Islet of Langerhans (tissue), 1 donor: ENCODE results near the gene CABCOCO1.
A peak's percentile ranks its signal among the peaks of the same experiment; 100 is the strongest.
"Not testable (repeated sequence)": the region's sequence is repeated elsewhere in the genome, so short reads cannot be mapped to it uniquely, and the experiment has no call there.

Source experiments
- FAIRE-seq: peaks from one replicate; lab custom pipeline; 2011; peaks lifted over from hg19 to GRCh38; lab: Jason Lieb, UNC

Gene CABCOCO1

GRCh38 chr10:61719475-61719874 is 56.7 kb downstream of the CABCOCO1 start:
- not testable (repeated sequence) for FAIRE-seq

GRCh38 chr10:61719906-61720305 is 57.2 kb downstream of the CABCOCO1 start:
- peak; percentile 43 for FAIRE-seq

GRCh38 chr10:61721431-61721830 is 58.7 kb downstream of the CABCOCO1 start:
- FAIRE-seq, result no peak

- FAIRE-seq, result not testable (repeated sequence)
Observed at GRCh38 chr10:61725221-61725620, 62.5 kb downstream of the CABCOCO1 start.

- no peak for FAIRE-seq
Observed at GRCh38 chr10:61729596-61729995, 66.9 kb downstream of the CABCOCO1 start.

- FAIRE-seq, result peak; percentile 21
Observed at GRCh38 chr10:61730671-61731070, 67.9 kb downstream of the CABCOCO1 start.

- peak; percentile 84 for FAIRE-seq
Observed at GRCh38 chr10:61731638-61732037, 68.9 kb downstream of the CABCOCO1 start.

- peak; percentile 55 for FAIRE-seq
Observed at GRCh38 chr10:61732629-61733278, 70.0 kb downstream of the CABCOCO1 start.

GRCh38 chr10:61733358-61733940 is 70.7 kb downstream of the CABCOCO1 start:
- FAIRE-seq, result peak; percentile 96

GRCh38 chr10:61735882-61736281 is 73.2 kb downstream of the CABCOCO1 start:
- no peak for FAIRE-seq

- not testable (repeated sequence) for FAIRE-seq
Observed at GRCh38 chr10:61737455-61737854, 74.7 kb downstream of the CABCOCO1 start.

GRCh38 chr10:61742812-61743211 is 80.1 kb downstream of the CABCOCO1 start:
- no peak for FAIRE-seq

GRCh38 chr10:61744469-61744868 is 81.7 kb downstream of the CABCOCO1 start:
- FAIRE-seq, result no peak

- peak; percentile 74 for FAIRE-seq
Observed at GRCh38 chr10:61746377-61746776, 83.6 kb downstream of the CABCOCO1 start.

- FAIRE-seq, result no peak
Observed at GRCh38 chr10:61747307-61747706, 84.6 kb downstream of the CABCOCO1 start.

- no peak for FAIRE-seq
Observed at GRCh38 chr10:61749291-61749690, 86.6 kb downstream of the CABCOCO1 start.

GRCh38 chr10:61750943-61751471 is 88.3 kb downstream of the CABCOCO1 start:
- peak; percentile 24 for FAIRE-seq

GRCh38 chr10:61751599-61751998 is 88.9 kb downstream of the CABCOCO1 start:
- FAIRE-seq, result peak; percentile 60

- peak; percentile 84 for FAIRE-seq
Observed at GRCh38 chr10:61752111-61753011, 89.6 kb downstream of the CABCOCO1 start.

GRCh38 chr10:61753453-61753852 is 90.7 kb downstream of the CABCOCO1 start:
- FAIRE-seq, result no peak

GRCh38 chr10:61754587-61755550 is 92.1 kb downstream of the CABCOCO1 start:
- peak; percentile 97 for FAIRE-seq

- FAIRE-seq, result peak; percentile 21
Observed at GRCh38 chr10:61757001-61757400, 94.3 kb downstream of the CABCOCO1 start.
